ENCODE results near the gene ARL5B.

The ARL5B gene

GRCh38 chr10:18650404-18650997 lies 8.7 kb upstream of the ARL5B start:
- FAIRE-seq, result peak; percentile 44
- TF ChIP-seq CTCF (IDR thresholded peaks at IDR 0.05; ENCODE audit: insufficient read depth, missing control alignments), result no peak
- DNase-seq (ENCODE audit: insufficient read length, low spot score), result no peak

GRCh38 chr10:18651324-18652007 lies 7.8 kb upstream of the ARL5B start, which contains the start of gene NSUN6:
Gene NSUN6 (minus strand): TSS chr10:18651587. CDS start chr10:18651203, 384 bp downstream.
- no peak for FAIRE-seq
- peak; percentile 26 for DNase-seq (ENCODE audit: insufficient read length, low spot score)
- no peak for TF ChIP-seq CTCF (IDR thresholded peaks at IDR 0.05; ENCODE audit: insufficient read depth, missing control alignments)

GRCh38 chr10:18653112-18653511 lies 6.1 kb upstream of the ARL5B start:
- no peak for DNase-seq (ENCODE audit: insufficient read length, low spot score)
- FAIRE-seq, result no peak
- no peak for TF ChIP-seq CTCF (IDR thresholded peaks at IDR 0.05; ENCODE audit: insufficient read depth, missing control alignments)

GRCh38 chr10:18656724-18657123 lies 2.5 kb upstream of the ARL5B start:
- DNase-seq (ENCODE audit: insufficient read length, low spot score) (no peak), FAIRE-seq (no peak)
- TF ChIP-seq CTCF (IDR thresholded peaks at IDR 0.05; ENCODE audit: insufficient read depth, missing control alignments), result no peak

- peak; percentile 48 for FAIRE-seq
- no peak for TF ChIP-seq CTCF (IDR thresholded peaks at IDR 0.05; ENCODE audit: insufficient read depth, missing control alignments)
- DNase-seq (ENCODE audit: insufficient read length, low spot score), result no peak
These were observed 733 bp upstream of the ARL5B start for GRCh38 chr10:18658271-18659124.

GRCh38 chr10:18659819-18660535 lies 746 bp downstream of the ARL5B start:
- TF ChIP-seq CTCF (IDR thresholded peaks at IDR 0.05; ENCODE audit: insufficient read depth, missing control alignments), result no peak
- FAIRE-seq, result no peak
- no peak for DNase-seq (ENCODE audit: insufficient read length, low spot score)

All from D721Med (cell line).